ENCODE results near the gene SERGEF. TPM values are rescaled to one million over a fixed set of nuclear protein-coding genes. Genes with fewer than 3 reads are reported as not detected.

Gene SERGEF
- total and polyA plus RNA-seq, 2 of the 4 experiments (the other 2 are of a cell fraction): 12.2 to 18.1 TPM

- H3K27ac ChIP-seq (ENCODE audit: insufficient read depth, low read length): no peak overlapping the region
- no peak overlapping the region; the same call in 1 of the 2 replicates for H3K23ac ChIP-seq (ENCODE audit: low read depth, low read length)
- WGBS, 2 experiments (ENCODE audit: extremely low coverage in 2 of 2, insufficient read length in 1 of 2): 49% methylated on average over 5 of the region's 19 CpGs; no CpG with 5 or more reads in 1 of the 2 experiments
- ATAC-seq (ENCODE audit: low read depth) (no peak), DNase-seq (no peak)
- dilution Hi-C loops (cut with HindIII; ENCODE audit: low sequenced_read_pairs, unreplicated experiment): loop anchor here (25.0 kb wide), 1 partner anchor 238 kb away; no protein-coding TSS in a partner anchor
- H2BK120ac ChIP-seq (ENCODE audit: low read depth, low read length): no peak overlapping the region
- H3K56ac ChIP-seq (ENCODE audit: extremely low read depth, insufficient read depth, low read length): no peak overlapping the region
- no peak for TF ChIP-seq RAD21 (IDR thresholded peaks at IDR 0.05; ENCODE audit: low read length)
- TF ChIP-seq CEBPB (IDR thresholded peaks at IDR 0.05; ENCODE audit: low read depth, low read length): no peak
- TF ChIP-seq SMC3 (IDR thresholded peaks at IDR 0.05; ENCODE audit: low read depth, low read length): no peak
- TF ChIP-seq CHD1 (IDR thresholded peaks at IDR 0.05; ENCODE audit: low read depth, low read length): no peak
- no peak for TF ChIP-seq RFX5 (IDR thresholded peaks at IDR 0.05; ENCODE audit: low read depth, low read length)
- TF ChIP-seq ELK1 (IDR thresholded peaks at IDR 0.05; ENCODE audit: borderline replicate concordance, low read depth, low read length): no peak
- no peak for TF ChIP-seq POLR2A (IDR thresholded peaks at IDR 0.05; ENCODE audit: low read depth, low read length)
- TF ChIP-seq NFE2L2 (IDR thresholded peaks at IDR 0.05; ENCODE audit: low read depth, low read length): no peak
- no peak for TF ChIP-seq MAZ (IDR thresholded peaks at IDR 0.05; ENCODE audit: borderline replicate concordance, low read depth, low read length)
- H3K9me3 ChIP-seq (ENCODE audit: control insufficient read depth, insufficient read depth, low read length): no peaks in the 10 kb centered on the region
- H3K36me3 ChIP-seq (ENCODE audit: control insufficient read depth, insufficient read depth, low read length): no peaks in the 10 kb centered on the region
- no peaks in the 10 kb centered on the region; the same call in 1 of the 2 replicates for H4K20me1 ChIP-seq (ENCODE audit: insufficient read depth, low read length)
- H3K27me3 ChIP-seq (ENCODE audit: control insufficient read depth, insufficient read depth, low read length): peaks cover 26% of the 10 kb centered on the region
- intact Hi-C loops (cut with micrococcal nuclease): no loop called here
- no peak overlapping the region for H2AFZ ChIP-seq (replicated peaks; ENCODE audit: low read length, poor library complexity)
- H3K79me1 ChIP-seq (ENCODE audit: low read depth in 1 of 2, low read length in 2 of 2): no peaks in the 10 kb centered on the region
- no peaks in the 10 kb centered on the region for H3K4me1 ChIP-seq (ENCODE audit: control insufficient read depth, insufficient read depth, low read length)
- H2AK9ac ChIP-seq (replicated peaks; ENCODE audit: low read depth, low read length, poor library complexity): no peak overlapping the region
- no peak overlapping the region for H2BK15ac ChIP-seq (ENCODE audit: low read depth, low read length)
- no peaks in the 10 kb centered on the region; the same call in 1 of the 2 replicates for H3K9me1 ChIP-seq (ENCODE audit: insufficient read depth, low read length)
- H3K4me3 ChIP-seq (ENCODE audit: insufficient read depth, low read depth, low read length): no peak overlapping the region
- no peak overlapping the region for H3K14ac ChIP-seq (replicated peaks; ENCODE audit: low read depth, low read length)
- no TSS peak for BruUV-seq (replicated peaks)
- no peak overlapping the region for H3K4me2 ChIP-seq (ENCODE audit: low read depth, low read length)
- H4K91ac ChIP-seq (ENCODE audit: insufficient read depth, low read depth, low read length): no peak overlapping the region
- ChIA-PET POLR2A (ENCODE audit: unreplicated experiment) (no interaction called here), CTCF (interaction anchor here (1.0 kb wide), 1 partner anchor 14 kb away, joined by 3 read pairs; no protein-coding TSS in a partner anchor)
- H3K18ac ChIP-seq (ENCODE audit: low read depth, low read length): no peak overlapping the region
- no peak overlapping the region for H2BK20ac ChIP-seq (ENCODE audit: low read depth, low read length)
- H2AK5ac ChIP-seq (ENCODE audit: low read depth, low read length): no peak overlapping the region
- H3K9ac ChIP-seq (ENCODE audit: low read depth, low read length): no peak overlapping the region
- no peak overlapping the region for H4K8ac ChIP-seq (ENCODE audit: low read depth in 2 of 2, low read length in 2 of 2)
- in situ Hi-C loops (cut with MboI; ENCODE audit: low sequenced_read_pairs): no loop called here
- H3K4ac ChIP-seq (ENCODE audit: low read depth, low read length): no peak overlapping the region
- no peak overlapping the region for H2BK5ac ChIP-seq (ENCODE audit: low read depth, low read length, poor library complexity, severe bottlenecking)
- no peak overlapping the region for H4K5ac ChIP-seq (ENCODE audit: low read depth, low read length)
Observed at GRCh38 chr11:17748761-17749721, 263.8 kb downstream of the SERGEF start.

Measured in IMR-90 (cell line).